Measurements from ENCODE around the gene NT5M.

Gene NT5M

GRCh38 chr17:17343896-17344506, 40.8 kb downstream of the NT5M start:
- no peak for DNase-seq

- no peak for DNase-seq
Observed at GRCh38 chr17:17344507-17345293, 41.5 kb downstream of the NT5M start.

GRCh38 chr17:17345294-17345597, 42.1 kb downstream of the NT5M start:
- DNase-seq, result no peak

- no peak for DNase-seq
Observed at GRCh38 chr17:17345686-17346427, 42.7 kb downstream of the NT5M start.

GRCh38 chr17:17346428-17347233, 43.5 kb downstream of the NT5M start:
- no peak for DNase-seq

GRCh38 chr17:17347234-17347955, 44.2 kb downstream of the NT5M start:
- DNase-seq, result no peak

- DNase-seq, result no peak
Observed at GRCh38 chr17:17347956-17348871, 45.0 kb downstream of the NT5M start.

- DNase-seq, result no peak
Observed at GRCh38 chr17:17348872-17349723, 45.9 kb downstream of the NT5M start.

- DNase-seq, result no peak
Observed at GRCh38 chr17:17349724-17350106, 46.5 kb downstream of the NT5M start.

GRCh38 chr17:17350491-17351355, 47.5 kb downstream of the NT5M start:
- DNase-seq, result peak; percentile 49

- DNase-seq, result no peak
Observed at GRCh38 chr17:17351356-17351891, 48.3 kb downstream of the NT5M start.

- no peak for DNase-seq
Observed at GRCh38 chr17:17351901-17352781, 49.0 kb downstream of the NT5M start.

- no peak for DNase-seq
Observed at GRCh38 chr17:17352836-17353624, 49.9 kb downstream of the NT5M start.

- no peak for DNase-seq
Observed at GRCh38 chr17:17353625-17354484, 50.7 kb downstream of the NT5M start.

- DNase-seq, result peak; percentile 54
Observed at GRCh38 chr17:17354560-17355349, 51.6 kb downstream of the NT5M start.
